Measurements from ENCODE around the gene NDUFV2. TPM values are rescaled to one million over a fixed set of nuclear protein-coding genes. Genes with fewer than 3 reads are reported as not detected.
A peak's percentile ranks its signal among the peaks of the same experiment; 100 is the strongest.

NDUFV2 gene
- total RNA-seq, 2 experiments from 2014 or later, result 230 to 231 TPM

DNA sequence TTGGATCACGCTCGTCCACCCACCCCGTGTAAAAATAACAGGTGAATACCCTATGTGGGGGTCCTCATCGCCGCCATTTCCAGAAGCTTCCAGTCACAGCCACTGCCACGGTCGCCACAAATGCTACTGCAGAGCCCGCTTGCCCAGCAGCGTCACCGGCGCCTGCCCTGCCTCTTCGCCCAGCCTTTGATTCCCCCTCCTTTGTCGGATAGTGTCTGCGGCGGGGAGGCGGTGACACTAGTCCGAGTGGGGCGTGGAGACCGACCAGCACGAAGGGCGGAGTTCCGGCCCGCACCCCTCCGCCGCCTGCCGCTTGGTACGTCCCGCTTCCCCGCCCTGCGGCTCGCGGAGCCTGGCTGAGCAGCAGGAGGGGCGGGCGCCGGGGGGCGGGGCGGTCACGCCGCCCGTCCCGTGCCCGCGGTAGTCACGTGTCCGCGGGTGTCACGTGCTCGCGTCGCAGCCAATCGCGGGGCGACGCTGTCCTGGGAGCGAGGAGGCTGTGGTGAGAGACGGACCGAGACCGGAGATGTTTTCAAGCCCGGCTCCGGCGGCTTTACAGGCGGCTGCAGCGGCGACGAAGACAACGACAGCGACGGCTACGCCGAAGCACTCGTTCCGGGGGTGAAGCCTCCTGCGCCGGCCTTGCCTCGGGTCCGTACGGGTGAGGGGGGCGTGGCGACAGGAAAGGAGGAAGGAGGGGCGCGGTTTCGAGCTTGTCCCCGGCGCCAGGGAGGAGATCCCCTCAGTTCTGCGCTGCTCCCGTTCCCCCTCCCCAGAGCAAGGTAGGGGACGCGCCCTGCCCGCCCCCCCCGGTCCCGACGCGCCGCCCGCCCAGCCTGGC is 34.0 kb downstream of the NDUFV2 start, which contains the start of gene ANKRD12:
TSS of gene ANKRD12 (plus strand) at position 467 of the 841 bp plus-strand sequence. CDS start 45,652 bp downstream, outside the sequence.
- Histone ChIP-seq H3K36me3 (ENCODE audit: insufficient read depth, low read length) (peaks cover 22% of the 10 kb centered on the region), H3K27ac (ENCODE audit: low read depth in 1 of 2, low read length in 2 of 2) (peak within 1 kb of the TSS; percentile 94 to 96), H3K9me3 (ENCODE audit: control insufficient read depth in 1 of 2, insufficient read depth in 1 of 2, low read length in 2 of 2) (no peaks in the 10 kb centered on the region), H3K4me3 (ENCODE audit: low read length) (peak within 1 kb of the TSS; percentile 83), H3K27me3 (ENCODE audit: control insufficient read depth in 1 of 2, insufficient read depth in 2 of 2, low read length in 2 of 2) (no peaks in the 10 kb centered on the region), H3K4me1 (ENCODE audit: insufficient read depth, low read length) (peaks cover 24% of the 10 kb centered on the region)
- POLR2A ChIA-PET, result interaction anchor here (0.7 to 21.7 kb wide), 15 partner anchors 11 to 778 kb away, joined by 3 to 914 read pairs (median 4); partner anchors contain the start of genes NDUFV2, TWSG1 and VAPA
- H3K4me1 Mint-ChIP-seq (ENCODE audit: low read depth), result peaks cover 75% of the 10 kb centered on the region
- CTCF ChIA-PET, result interaction anchor here (0.8 to 9.4 kb wide), 6 partner anchors 10 to 63 kb away, joined by 3 to 66 read pairs (median 7); partner anchors contain the start of gene NDUFV2
- ATAC-seq (ENCODE audit: poor library complexity) (peak; percentile 70), DNase-seq (peak; percentile 94 to 99 (median 98))
- peak within 1 kb of the TSS; percentile 98 for H3K4me3 Mint-ChIP-seq
- TF ChIP-seq, protein P1, sequence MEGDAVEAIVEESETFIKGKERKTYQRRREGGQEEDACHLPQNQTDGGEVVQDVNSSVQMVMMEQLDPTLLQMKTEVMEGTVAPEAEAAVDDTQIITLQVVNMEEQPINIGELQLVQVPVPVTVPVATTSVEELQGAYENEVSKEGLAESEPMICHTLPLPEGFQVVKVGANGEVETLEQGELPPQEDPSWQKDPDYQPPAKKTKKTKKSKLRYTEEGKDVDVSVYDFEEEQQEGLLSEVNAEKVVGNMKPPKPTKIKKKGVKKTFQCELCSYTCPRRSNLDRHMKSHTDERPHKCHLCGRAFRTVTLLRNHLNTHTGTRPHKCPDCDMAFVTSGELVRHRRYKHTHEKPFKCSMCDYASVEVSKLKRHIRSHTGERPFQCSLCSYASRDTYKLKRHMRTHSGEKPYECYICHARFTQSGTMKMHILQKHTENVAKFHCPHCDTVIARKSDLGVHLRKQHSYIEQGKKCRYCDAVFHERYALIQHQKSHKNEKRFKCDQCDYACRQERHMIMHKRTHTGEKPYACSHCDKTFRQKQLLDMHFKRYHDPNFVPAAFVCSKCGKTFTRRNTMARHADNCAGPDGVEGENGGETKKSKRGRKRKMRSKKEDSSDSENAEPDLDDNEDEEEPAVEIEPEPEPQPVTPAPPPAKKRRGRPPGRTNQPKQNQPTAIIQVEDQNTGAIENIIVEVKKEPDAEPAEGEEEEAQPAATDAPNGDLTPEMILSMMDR (IDR thresholded peaks at IDR 0.05), result no peak
- no peaks in the 10 kb centered on the region for H3K27me3 Mint-ChIP-seq
- peaks cover 60% of the 10 kb centered on the region for H3K36me3 Mint-ChIP-seq (ENCODE audit: low read depth)
- intact Hi-C loops (cut with DNase I, micrococcal nuclease), result loop anchor here (1.0 to 10.0 kb wide), 5 partner anchors 19 to 478 kb away; partner anchors contain the start of genes NDUFV2 (in 2 of the 2), PPP4R1 (in 1 of the 2) and TWSG1 (in 1 of the 2)
- H3K9me3 Mint-ChIP-seq, result no peaks in the 10 kb centered on the region
- peak within 1 kb of the TSS; percentile 99 for H3K27ac Mint-ChIP-seq

DNA sequence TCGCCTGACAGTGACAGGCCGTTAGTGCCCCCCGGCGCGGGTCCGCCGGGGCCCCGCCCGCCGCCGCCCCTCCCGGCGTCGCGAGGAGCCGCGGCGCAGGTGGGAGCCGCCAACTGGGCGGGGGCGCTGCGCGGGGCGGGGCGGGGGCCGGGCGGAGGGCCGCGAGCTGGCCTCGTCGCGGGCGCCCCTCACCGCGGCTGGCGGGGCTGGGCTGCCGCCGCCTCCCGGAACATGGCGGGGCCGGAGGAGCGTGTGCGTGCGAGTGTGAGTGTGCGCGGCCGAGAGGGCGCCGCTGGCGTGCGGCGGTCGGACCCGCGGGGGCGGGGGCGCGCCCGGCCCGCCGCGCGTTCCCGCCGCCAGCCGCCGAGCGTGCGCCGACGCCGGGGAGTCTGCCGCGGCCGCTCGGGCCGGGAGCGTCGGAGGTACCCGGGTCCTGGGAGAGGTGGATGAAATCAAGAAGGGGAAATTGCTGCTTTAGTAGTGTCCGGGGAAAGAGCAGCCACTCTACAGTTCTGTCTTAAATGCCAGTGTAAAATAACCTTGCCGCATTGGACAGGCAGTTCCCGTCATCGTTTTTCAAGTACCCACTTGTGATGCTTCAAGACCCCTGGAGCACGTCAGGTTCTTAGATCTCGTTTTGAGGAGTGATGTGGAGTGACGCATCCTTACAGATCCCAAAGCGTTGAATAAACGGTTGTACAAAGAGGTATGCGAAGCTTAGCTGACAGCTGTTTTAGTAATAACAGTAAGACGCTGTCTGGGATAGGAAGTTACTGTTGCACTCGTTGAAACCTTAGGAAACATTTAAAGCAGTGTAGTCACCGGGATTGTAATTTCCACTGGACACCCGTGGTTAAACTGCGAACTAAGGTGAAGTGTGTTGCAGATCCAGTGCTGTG is 34.9 kb downstream of the NDUFV2 start:
- peak; percentile 32 to 94 (median 63) for DNase-seq
- POLR2A ChIA-PET, result interaction anchor here (0.7 to 21.7 kb wide), 13 partner anchors 10 to 777 kb away, joined by 3 to 914 read pairs (median 6); partner anchors contain the start of genes NDUFV2, TWSG1 and VAPA
- TF ChIP-seq, protein P1 (IDR thresholded peaks at IDR 0.05), result no peak
- H3K4me3 Mint-ChIP-seq, result peak overlapping the region; percentile 98
- CTCF ChIA-PET, result interaction anchor here (1.0 to 9.4 kb wide), 5 partner anchors 22 to 64 kb away, joined by 3 to 66 read pairs (median 9); partner anchors contain the start of gene NDUFV2
- Histone ChIP-seq H3K27me3 (ENCODE audit: control insufficient read depth in 1 of 2, insufficient read depth in 2 of 2, low read length in 2 of 2) (no peaks in the 10 kb centered on the region), H3K4me3 (ENCODE audit: low read length) (peak overlapping the region; percentile 83), H3K27ac (ENCODE audit: low read depth in 1 of 2, low read length in 2 of 2) (peak overlapping the region; percentile 76 to 96), H3K4me1 (ENCODE audit: insufficient read depth, low read length) (peaks cover 30% of the 10 kb centered on the region), H3K9me3 (ENCODE audit: control insufficient read depth in 1 of 2, insufficient read depth in 1 of 2, low read length in 2 of 2) (no peaks in the 10 kb centered on the region), H3K36me3 (ENCODE audit: insufficient read depth, low read length) (peaks cover 13% of the 10 kb centered on the region)
- peaks cover 79% of the 10 kb centered on the region for H3K4me1 Mint-ChIP-seq (ENCODE audit: low read depth)
- intact Hi-C loops (cut with DNase I, micrococcal nuclease), result loop anchor here in 1 of 2 experiments (1.0 to 10.0 kb wide), 5 partner anchors 21 to 477 kb away; partner anchors contain the start of genes NDUFV2, PPP4R1, RALBP1 and TWSG1
- H3K27me3 Mint-ChIP-seq, result no peaks in the 10 kb centered on the region
- peak; percentile 29 for ATAC-seq (ENCODE audit: poor library complexity)
- peaks cover 55% of the 10 kb centered on the region for H3K36me3 Mint-ChIP-seq (ENCODE audit: low read depth)
- H3K27ac Mint-ChIP-seq, result peak overlapping the region; percentile 99
- H3K9me3 Mint-ChIP-seq, result no peaks in the 10 kb centered on the region
